ENCODE results near the gene KCNIP4. TPM values are rescaled to one million over a fixed set of nuclear protein-coding genes. Genes with fewer than 3 reads are reported as not detected.
A peak's percentile ranks its signal among the peaks of the same experiment; 100 is the strongest.
"Not testable (repeated sequence)": the region's sequence is repeated elsewhere in the genome, so short reads cannot be mapped to it uniquely, and the experiment has no call there.

The KCNIP4 gene
- polyA plus RNA-seq, 4 donors: 10.6 to 18.3 (median 15.5) TPM

DNA sequence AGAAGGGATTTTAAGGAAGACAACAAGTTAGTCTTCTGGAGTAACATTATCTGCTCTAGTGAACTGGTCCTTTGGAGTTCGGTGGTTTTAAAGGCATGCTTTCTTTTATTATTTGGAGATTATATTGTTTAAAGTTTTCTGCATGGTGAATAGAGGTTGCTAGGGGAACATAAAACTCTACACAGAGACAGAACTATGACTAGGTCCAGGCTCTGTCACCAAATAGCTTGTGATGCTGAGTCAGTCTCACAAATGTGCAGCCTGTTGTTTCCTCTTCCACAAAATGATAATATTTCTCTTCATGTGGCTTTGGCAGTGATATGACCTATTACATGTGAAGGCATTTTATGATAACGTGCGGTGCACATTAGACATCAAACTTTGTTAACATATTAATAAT, 1115.7 kb downstream of the KCNIP4 start:
- no peak for DNase-seq (ENCODE audit: low read depth in 4 of 4, low spot score in 3 of 4)

GRCh38 chr4:20831746-20832145, 1116.8 kb downstream of the KCNIP4 start:
- DNase-seq (ENCODE audit: low read depth in 4 of 4, low spot score in 3 of 4): no peak

GRCh38 chr4:20829617-20830357, 1118.8 kb downstream of the KCNIP4 start:
- DNase-seq (ENCODE audit: low read depth in 4 of 4, low spot score in 3 of 4): no peak

- no peak for DNase-seq (ENCODE audit: low read depth in 4 of 4, low spot score in 3 of 4)
Observed at GRCh38 chr4:20825505-20825904, 1123.1 kb downstream of the KCNIP4 start.

- DNase-seq (ENCODE audit: low read depth in 4 of 4, low spot score in 3 of 4): no peak
Observed at GRCh38 chr4:20816287-20816686, 1132.3 kb downstream of the KCNIP4 start.

- no peak for DNase-seq (ENCODE audit: low read depth in 4 of 4, low spot score in 3 of 4)
Observed at GRCh38 chr4:20813700-20814099, 1134.9 kb downstream of the KCNIP4 start.

DNA sequence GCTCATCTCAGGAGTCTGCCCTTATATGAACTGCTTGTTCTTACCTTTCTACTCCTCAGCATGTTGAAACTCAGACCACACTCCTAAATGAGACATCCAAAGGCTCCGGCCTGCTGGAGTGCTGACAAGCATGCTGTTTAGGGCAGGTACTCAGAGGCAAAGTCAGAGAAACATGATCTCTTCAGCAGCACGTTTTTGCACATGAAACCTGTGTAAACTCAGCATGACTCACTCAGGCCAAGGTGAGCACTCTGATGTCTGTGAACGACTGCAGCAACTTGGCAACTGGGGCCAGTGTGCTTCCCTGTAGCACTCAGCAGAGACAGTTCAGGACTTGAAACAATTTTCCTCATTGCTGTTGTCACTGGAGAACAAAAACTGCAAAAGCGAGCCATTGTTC, 1138.8 kb downstream of the KCNIP4 start:
- no peak for DNase-seq (ENCODE audit: low read depth in 4 of 4, low spot score in 3 of 4)

- DNase-seq (ENCODE audit: low read depth in 4 of 4, low spot score in 3 of 4): no peak
Observed at GRCh38 chr4:20805716-20806115, 1142.9 kb downstream of the KCNIP4 start.

GRCh38 chr4:20787940-20788665, 1160.5 kb downstream of the KCNIP4 start:
- no peak for DNase-seq (ENCODE audit: low read depth in 4 of 4, low spot score in 3 of 4)

DNA sequence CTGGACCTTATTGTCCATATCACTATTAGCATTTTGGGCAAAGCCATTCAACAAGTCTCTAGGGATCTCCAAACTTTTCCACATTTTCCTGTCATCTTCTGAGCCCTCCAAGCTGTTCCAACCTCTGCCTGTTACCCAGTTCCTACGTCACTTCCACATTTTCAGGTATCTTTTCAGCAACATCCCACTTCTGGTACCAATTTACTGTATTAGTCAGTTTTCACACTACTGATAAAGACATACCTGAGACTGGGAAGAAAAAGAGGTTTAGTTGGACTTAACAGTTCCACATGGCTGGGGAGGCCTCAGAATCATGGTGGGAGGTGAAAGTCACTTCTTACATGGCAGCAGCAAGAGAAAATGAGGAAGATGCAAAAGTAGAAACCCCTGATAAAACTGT, 1165.4 kb downstream of the KCNIP4 start:
- DNase-seq (ENCODE audit: low read depth in 4 of 4, low spot score in 3 of 4): not testable (repeated sequence)

GRCh38 chr4:20778896-20779295, 1169.7 kb downstream of the KCNIP4 start:
- DNase-seq (ENCODE audit: low read depth in 4 of 4, low spot score in 3 of 4): no peak

DNA sequence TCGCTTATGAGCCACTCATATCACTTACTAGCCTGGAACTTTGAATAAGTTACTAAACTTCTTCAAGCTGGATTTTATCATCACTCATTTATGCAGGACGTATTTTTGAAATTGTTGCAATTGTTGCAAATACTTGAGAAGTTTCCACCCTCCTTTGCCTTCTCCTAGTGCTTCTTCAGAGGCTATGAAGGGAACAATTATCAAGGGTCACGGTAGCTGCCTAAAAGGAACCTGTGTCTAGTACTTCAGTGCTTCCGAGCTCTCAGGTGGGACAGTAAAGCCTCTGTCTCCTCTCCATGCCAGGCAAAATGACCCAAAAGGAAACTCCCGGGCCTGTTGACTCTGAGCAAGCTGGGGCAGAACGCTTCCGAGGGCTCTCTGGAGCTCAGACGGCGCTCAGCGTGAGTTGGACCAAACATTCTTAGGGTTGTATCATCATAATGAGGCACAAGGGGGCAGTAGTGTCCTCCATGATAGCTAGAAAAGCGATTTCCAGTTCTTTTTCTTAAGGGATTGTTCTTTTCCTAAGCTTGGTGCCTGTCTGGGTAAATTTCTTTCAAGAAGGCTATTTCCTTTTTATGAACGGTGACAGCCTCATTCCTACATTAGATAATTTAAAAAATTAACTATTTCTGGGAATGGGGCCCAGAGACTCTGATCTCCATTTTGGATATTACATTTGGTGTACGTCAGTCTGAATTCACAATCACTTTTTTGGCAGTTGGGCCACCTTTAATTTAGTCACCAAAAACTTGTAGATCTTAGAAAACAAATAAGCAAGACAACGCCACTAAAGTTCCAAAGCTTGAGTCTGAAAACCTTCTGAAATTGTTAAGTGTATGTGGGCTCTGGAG, 1175.2 kb downstream of the KCNIP4 start:
- peak; percentile 49 to 62 (median 54) for DNase-seq (ENCODE audit: low read depth in 4 of 4, low spot score in 3 of 4)

GRCh38 chr4:20764366-20764992, 1184.1 kb downstream of the KCNIP4 start:
- no peak for DNase-seq (ENCODE audit: low read depth in 4 of 4, low spot score in 3 of 4)

- no peak for DNase-seq (ENCODE audit: low read depth in 4 of 4, low spot score in 3 of 4)
Observed at GRCh38 chr4:20761826-20762225, 1186.7 kb downstream of the KCNIP4 start.

DNA sequence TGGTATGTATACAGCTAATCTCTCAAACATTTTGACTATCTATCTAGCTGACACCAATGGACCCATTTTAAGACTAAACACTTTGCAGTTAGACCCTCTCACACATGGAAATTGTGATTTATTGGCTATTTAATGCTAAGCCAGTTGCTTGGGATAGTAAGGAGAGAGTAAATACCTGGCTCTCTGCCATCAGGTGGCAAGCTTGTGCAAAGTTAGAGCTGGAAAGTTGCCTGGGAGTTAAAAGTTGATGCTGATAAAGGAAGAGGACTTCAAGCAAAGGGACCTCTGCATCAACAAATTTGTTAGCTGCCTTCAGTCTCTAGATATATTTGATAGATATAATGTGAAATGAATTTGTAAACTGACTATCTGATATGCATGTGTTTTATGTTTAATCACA, 1187.2 kb downstream of the KCNIP4 start:
- no peak for DNase-seq (ENCODE audit: low read depth in 4 of 4, low spot score in 3 of 4)

- DNase-seq (ENCODE audit: low read depth in 4 of 4, low spot score in 3 of 4): no peak
Observed at GRCh38 chr4:20760053-20760452, 1188.5 kb downstream of the KCNIP4 start.

DNA sequence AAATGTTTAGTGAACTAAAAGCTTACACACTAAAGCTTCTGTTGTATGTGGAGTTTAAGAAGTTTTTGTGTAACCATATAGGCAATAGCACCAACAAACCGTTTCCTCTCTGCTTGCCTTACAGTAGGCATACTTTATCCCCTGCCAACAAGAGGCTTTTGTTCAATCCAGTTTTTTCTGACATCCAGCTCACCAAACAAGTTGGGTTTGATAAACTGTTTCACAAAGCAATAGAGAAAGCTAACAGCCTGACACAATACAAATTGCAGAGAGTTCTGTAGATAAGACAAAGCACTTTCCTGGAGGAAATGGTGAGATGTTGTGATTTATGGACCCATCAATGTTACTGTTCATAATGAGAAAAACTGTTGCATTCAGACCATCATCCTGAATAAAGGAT, 1194.5 kb downstream of the KCNIP4 start:
- no peak for DNase-seq (ENCODE audit: low read depth in 4 of 4, low spot score in 3 of 4)

DNA sequence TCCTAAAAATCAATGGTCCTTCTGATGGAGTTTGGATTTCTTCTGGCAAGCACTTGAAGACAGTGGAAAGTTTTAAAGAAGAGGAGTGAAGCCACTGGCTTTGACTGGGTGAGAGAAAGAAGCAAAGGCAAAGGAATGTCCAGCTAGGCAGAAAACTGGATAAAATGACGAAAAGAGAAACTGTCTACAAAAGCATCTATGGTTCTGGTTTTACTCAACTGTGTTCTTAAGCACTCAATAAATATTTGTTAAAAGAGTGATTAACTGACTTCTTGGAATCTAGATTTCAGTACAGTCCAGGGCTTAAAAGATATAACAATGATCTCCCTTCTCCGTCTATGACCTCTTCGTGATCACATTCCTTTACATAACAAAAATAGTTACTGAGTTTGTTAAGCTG, 1195.9 kb downstream of the KCNIP4 start:
- no peak for DNase-seq (ENCODE audit: low read depth in 4 of 4, low spot score in 3 of 4)

GRCh38 chr4:20746000-20746399, 1202.6 kb downstream of the KCNIP4 start:
- not testable (repeated sequence) for DNase-seq (ENCODE audit: low read depth in 4 of 4, low spot score in 3 of 4)

DNA sequence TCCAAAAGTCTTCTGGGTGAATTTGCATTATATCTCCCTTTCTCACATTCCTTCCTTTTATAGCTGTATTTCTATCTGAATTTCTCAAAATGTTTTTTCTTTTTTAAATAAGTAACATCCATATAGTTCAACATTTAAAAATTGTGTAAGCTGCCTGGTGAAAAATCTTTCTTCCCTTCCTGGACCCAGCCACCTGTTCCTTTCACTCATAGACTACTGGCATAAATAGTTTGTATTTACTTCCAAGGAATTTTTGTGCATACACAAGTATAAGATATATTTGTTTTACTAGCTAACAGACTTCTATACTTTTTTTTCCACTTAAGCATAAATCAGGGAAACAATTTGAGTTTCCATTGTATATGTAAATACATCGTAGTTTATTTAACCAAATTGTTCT, 1212.6 kb downstream of the KCNIP4 start:
- DNase-seq (ENCODE audit: low read depth in 4 of 4, low spot score in 3 of 4): no peak

GRCh38 chr4:20724915-20725314, 1223.7 kb downstream of the KCNIP4 start:
- no peak for DNase-seq (ENCODE audit: low read depth in 4 of 4, low spot score in 3 of 4)

Measured in right renal pelvis (tissue), 4 donors.